ENCODE results near the gene CCR8.

CCR8 gene, protein sequence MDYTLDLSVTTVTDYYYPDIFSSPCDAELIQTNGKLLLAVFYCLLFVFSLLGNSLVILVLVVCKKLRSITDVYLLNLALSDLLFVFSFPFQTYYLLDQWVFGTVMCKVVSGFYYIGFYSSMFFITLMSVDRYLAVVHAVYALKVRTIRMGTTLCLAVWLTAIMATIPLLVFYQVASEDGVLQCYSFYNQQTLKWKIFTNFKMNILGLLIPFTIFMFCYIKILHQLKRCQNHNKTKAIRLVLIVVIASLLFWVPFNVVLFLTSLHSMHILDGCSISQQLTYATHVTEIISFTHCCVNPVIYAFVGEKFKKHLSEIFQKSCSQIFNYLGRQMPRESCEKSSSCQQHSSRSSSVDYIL

DNA sequence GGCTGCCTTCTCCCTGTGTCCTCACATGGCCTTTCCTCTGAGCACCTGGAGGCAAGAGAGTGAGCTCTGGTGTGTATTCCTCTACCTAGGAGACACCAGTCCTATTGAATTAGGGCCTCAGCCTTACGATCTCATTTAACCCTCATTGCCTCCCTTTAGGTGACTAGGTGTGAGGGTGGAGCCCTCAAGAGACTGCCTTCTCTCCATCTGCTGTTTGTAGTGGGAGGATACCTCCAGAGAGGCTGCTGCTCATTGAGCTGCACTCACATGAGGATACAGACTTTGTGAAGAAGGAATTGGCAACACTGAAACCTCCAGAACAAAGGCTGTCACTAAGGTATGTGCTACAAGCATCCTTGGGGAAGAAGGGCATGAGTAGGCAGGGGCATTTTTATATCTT is at the start of gene CCR8:
CCR8 (plus strand) TSS at position 217 of the 400 bp plus-strand sequence. CDS start 2,623 bp downstream, outside the sequence.
- no peak for DNase-seq

DNA sequence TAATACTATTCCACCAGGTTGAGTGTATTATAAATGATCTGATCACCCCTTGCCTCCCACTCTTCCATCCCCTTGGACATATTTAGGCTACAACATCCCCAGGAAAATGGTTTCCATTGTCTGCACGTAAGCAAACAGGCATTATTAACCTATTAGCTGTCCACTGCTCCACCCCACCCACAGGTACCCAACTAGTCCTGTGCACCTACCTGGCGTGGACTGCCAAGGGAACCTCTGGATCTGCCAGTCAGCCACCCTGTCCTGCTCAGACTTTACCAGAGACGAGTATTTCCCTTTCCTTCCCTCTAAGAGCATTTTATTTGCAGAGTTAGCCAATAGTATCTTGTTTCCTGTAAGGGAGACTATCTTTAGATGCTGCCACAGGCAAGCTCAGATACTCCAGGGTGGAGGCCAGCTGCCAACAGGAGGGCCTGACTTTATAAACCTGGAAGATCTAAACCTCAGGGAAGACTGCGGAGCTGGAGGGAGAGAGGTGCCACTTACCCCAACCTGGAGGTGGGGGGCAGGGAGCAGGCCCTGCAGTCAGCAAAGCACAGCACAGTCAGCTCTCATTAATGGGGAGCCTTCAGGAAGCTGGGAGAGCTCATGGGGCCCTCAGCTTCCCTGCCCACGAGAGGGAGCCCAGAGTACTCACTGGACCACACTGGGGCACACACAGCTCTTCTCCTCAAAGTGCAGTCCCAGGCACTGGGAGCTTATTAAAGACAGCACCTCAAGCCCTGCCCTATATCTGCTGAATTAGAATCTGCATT is 49.6 kb upstream of the CCR8 start, which contains the start of gene CX3CR1:
CX3CR1 (minus strand) TSS at position 292 of the 773 bp plus-strand sequence. CDS start 13,527 bp downstream, outside the sequence.
- no peak for DNase-seq

DNA sequence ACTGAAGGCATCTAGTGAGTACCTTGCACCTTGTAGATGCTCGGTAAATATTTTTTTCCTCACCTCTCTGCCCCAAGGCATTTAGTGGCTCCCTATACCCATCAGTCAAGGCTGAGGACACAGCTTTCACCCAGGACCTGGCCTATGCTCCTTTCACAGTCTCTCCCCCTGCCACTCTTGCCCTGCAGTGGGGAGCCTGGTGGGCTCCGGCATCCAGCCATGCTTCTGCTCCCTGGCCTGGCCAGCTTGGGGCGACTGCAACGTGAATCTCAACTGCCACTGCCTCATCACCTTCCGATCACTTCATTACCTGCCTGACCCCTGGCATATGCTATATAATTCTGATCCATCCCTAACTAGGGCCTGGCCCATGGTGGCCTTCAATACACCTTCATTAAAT is 48.9 kb upstream of the CCR8 start:
- DNase-seq: no peak

DNA sequence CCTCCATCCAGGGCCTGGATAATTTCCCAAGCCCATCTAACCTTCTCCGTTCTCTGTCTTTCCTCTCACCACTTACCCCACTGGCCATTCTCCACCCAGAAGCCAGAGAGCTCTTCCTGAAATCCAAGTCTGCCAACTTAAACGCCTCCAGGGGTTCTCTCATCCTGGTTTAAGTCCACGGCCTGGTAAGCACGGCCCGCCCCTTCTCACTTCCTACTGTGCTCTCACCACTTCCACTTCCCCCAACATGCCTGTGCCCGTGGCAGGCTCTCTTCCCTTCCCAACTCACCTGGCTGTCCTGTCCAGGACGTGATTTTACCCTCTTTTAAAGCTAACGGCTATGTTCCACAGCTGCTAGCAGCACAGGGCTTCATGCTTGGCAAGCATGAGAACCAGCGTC is 48.0 kb upstream of the CCR8 start:
- DNase-seq: no peak

DNA sequence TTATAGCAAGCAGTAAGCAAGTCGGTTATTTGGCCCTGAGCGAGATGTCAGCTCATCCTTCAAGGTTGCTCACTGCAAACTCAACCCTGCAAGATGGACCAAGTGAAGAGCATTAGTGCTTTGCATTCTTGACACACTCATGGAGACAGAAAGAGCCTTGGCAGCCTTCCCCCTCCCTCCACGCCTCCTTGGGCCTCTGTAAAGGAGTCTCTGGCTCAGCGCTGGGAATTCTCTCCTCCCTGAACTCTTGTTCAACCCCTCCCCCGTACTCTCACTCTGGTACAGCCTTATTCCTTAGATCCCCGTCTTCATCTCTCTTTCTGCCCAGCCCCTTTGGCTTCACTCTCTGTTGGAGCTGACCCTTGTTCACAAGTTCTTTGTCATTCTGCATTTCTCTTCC is 47.5 kb upstream of the CCR8 start:
- DNase-seq: no peak

DNA sequence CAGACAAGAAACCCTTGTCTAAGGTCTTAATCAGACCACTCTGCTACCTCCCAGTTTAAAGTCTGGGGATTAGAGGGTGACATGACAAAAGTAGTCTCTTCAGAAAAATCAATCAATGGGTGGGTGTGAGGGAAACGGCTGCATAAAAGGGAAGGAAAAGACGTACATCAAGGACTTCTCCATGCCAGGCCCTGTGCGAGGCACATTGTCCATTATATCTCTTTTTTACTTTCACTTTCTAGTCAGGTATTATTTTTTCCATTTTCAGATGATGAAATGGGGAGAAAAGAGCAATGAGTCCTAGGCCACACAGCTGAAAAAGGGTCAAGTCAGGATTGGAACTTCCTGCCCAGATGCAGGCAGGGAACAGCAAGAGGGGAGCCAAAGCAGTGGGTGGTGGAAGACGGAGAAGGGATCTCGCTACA is 45.0 kb upstream of the CCR8 start:
- no peak for DNase-seq

DNA sequence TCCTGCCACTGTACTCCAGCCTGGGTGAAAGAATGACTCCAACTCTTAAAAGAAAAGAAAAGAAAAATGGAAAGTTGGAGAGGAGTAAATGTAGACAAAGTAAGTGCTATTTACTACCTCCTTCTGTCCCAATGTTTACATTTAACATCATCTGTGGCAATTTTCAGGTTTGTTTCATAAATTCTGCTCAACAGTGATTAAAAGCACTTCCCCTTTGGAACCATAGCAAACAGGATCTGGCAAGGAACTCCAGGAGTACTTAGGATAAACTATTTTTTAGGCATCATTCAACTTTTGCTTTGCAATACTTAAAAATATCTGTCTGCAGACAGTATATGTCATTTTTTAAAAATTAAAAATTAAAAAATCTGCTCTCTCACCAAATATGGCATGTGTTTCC is 44.2 kb upstream of the CCR8 start:
- no peak for DNase-seq

DNA sequence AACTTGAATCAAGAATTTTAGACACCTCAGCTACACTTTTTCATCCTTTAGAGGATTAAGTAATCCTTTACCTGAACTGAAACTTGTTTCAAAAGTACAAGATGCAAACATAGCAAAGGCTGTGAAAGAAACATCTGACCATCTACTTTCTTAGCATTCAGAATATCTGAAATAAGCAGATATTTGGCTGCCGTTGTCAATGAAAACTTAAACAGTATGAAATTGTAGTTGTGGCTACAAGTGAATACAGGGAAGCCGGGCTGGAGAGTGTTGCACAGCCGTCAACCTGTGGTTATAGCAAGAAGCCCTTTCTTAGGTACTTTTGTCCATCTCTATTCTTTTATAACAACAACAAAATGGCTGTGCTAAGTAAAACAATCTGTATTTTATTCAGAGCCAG is 42.7 kb upstream of the CCR8 start:
- DNase-seq: no peak

DNA sequence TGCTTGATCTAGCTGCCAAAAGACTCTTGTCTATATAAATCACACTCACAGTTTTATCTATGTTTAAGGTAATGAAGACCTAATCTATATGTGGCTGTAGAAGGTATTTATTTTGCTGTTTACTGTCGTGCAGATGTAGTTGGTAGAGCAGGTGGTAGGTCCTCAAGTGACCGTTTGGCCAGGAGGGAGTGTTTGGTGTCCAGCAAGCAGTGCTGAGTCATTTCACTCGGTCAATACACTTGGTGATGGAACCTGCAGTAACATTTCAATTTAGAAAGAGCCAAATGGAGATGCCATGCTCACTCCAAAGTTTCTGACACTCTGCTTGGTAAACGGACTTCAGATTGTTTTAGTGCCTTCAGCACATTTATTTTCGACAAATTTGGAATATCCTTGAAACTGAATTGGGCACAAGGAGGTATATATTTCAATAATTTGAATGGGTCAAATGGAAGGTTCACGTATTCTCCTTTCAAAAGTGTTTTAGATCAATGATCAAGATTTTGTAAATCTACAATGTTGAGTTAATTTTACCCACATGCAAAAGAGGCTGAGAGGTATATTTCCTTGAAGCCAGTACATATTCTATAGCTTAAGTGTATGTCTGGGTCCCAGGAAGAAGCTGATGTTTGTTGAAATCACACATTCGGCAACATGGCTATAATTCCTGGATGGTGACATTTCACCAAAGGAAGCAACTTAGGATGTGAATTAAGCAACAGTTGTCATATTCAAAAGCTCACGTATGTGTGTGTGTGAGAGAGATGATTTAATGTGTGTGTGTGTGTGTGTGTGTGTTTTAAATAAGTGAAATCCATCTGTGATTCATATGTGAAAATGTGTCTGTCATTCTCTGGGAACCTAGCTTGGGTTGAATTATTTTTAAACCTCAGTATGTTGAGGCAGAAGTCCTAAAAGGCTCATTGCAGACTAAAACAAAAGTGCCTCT is 42.0 kb upstream of the CCR8 start:
- DNase-seq: no peak

DNA sequence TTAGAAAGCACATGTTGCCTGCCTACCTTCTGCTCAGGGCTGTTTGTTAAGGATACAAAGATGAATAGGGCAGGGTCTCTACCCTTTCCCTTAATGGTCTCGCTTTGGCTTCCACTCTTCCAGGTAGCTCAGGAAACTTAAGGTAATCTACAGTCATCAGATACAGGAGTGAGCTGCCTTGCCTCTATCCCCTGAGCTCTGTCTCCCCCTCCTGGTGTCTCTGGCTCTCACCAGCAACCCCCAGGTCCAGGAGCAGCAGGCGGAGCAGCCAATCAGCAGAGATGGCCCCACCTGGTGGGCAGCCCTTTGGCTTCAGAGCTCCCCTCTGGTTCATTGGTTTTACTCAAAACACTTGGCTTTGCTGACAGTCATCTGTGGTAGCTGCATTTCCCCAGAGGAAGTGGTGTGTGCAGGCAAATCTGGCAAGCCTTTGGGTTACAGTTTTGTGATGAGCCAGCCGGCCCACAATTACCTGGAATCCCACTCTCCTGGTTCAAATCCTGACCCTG is 41.2 kb upstream of the CCR8 start:
- DNase-seq: peak; percentile 80

DNA sequence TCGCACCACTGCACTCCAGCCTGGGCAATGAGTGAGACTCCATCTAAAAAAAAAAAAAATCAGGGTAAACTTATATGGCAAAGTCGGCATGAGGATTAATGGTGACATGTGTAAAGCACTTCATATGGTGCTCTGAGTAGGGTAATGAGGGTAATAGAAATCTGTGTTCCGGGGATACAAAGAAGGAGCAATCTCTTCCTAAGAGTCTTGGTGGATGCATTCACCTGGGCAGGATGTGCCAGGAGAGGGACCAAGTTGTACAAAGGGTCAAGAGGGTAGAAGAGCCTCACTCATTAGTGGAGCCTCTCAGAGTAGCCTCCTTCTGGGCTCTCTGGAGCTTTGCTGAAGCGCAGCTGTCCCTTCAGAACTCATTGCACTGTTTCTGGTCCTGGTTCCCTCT is 40.4 kb upstream of the CCR8 start:
- DNase-seq: no peak

DNA sequence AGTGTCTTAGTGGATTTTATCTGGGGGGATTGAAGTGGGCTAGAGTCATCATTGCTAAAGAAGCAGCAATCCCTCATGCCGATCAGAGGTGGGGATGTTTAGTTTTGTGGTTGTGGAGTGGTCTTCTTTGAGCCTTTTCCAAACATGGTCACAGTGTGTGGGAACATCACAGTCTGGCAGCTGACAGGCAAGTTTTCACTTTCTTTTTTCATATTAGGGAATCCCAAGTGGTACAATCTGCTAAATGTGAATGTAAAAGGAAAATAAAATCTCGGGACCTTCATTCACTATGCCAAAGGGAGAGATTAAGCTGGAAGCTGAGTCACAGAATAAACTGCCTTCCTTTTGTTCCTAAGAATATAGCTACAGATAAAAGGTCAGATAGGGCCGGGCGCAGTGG is 39.3 kb upstream of the CCR8 start:
- no peak for DNase-seq

DNA sequence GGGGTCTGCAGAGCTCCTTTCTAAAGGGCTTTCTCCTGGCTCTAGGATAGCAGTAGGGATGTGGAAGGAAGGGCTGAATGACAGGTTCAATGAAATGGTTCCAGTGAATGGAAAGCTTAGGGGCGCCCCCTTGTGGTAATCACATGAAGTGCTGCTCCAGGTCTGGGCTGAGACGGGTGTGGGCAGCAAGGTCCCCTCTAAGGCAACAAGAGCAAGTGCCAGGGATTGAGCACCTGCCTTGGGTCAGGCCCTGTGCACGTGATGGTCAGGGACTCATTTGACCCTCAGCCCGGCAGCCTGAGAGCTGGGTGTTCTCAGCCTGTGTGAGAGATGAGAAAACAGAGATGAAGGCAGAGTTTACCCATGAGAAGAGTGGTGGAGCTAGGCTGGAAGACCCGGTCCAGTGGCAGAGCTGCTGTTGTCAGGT is 37.6 kb upstream of the CCR8 start:
- peak; percentile 72 for DNase-seq

DNA sequence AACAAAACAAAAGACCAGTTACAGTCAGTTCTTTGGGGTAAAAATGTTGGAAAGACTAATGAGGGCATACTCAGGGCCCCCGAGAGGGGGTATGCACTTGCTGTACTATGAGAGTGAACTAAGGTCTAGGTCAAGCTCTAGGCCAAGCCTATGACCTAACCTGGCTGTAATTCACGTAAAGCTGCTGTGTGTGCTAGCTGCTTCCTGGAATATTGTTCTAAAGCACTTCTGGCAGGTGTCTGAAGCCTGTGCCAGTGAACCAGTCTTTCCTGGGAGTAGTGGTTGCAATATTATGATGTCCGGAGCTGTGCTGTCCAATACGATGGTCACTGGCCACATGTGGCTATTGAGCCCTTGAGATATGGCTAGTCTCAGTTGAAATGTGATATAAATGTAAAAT is 36.5 kb upstream of the CCR8 start:
- DNase-seq: no peak

DNA sequence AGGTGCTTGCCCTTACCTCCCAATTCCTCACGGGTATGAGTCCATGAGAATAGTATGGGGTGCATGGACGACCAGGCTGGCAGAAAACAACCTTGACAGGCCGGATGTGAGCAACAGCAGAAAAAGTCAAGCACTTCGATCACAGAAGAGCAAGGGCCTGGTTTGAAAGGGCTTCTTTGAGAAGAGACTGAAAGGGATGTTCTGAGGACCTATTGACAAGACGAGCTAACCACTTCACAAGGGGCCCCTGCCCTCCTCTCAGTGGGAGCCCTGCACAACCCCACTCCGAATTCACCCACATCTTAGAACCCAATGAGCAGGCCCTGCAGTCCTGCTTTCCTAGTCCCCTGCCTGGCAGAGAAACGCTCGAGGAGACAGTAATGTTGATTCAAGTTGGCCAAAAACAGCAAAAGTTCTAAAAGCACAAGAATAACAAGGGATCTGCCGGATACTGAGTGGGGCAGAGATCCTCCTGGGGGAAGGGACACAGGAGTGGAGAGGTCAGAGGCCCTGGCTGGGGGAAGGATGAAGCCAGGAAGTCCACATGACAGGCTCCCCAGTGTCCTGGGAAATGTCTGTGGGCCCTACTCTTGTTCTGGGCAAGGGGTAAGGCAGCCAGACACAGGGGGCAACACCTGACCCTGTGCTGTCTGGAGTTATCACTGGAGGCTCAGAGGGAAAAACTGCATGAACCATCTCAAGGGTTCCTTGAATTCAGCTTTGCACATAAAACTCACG is 34.9 kb upstream of the CCR8 start:
- no peak for DNase-seq

DNA sequence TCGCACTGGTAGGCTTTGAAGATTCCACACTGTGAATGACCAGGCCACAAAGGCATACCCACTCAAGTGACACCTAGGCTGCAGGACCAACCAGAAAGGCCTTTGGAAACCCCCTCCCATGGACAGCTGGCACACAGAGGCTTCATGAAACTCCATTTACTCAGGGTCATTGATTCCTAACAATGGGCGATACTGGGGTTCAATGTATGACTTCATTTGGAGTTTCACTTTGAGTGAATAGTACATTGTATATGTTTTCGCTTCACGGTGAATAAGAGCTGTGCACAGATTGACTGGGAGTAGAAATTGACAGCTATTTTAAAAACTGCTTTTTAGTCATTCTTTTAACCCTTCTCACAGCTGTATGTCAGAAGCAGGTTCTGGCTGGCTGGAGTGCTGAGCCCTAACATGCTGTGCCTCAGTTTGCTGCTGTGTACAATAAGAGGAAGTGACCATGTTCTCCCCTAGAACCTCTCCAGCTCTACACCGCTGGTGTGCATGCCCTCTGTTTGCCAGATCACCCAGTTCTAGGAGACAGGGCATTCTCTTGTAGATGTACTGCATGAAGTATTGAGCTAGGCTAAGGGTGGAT is 34.2 kb upstream of the CCR8 start:
- no peak for DNase-seq

DNA sequence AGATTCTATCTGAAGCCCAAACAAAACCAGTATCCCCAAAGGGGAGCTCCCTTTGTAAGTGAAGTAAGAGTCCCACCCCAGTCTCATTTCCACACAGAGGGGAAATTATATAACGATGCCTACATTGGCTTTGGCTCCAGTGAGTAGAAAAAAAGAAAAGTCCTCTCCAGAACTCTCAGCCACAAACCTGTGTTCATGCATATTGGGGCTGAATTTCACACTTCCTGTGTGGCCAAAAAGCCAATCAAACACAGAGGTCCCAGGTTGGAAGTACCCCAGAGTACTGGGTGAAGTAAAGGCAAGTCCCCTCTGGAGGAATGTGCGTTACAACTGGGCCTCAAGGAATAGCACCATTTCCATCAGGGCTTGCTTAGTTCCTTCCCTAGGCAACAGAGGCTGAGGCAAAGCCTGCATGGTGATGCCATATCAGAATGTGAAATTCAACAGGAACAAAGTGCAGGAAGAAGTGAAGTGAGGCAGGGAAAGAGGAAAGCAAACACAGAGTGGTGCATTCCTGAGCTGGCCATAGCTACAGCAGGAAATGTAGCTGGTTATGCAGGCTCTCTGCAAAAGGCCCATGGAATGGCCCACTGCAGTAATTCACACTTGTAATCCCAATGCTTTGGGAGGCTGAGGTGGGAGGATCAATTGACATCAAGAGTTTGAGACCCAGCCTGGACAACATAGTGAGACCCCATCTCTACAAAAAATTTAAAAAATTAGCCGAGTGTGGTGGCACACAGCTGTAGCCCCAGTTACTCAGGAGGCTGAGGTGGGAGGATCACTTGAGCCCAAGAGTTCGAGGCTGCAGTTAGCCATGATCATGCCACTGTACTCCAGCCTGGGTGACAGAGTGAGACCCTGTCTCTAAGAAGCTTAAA is 33.1 kb upstream of the CCR8 start:
- DNase-seq: no peak

DNA sequence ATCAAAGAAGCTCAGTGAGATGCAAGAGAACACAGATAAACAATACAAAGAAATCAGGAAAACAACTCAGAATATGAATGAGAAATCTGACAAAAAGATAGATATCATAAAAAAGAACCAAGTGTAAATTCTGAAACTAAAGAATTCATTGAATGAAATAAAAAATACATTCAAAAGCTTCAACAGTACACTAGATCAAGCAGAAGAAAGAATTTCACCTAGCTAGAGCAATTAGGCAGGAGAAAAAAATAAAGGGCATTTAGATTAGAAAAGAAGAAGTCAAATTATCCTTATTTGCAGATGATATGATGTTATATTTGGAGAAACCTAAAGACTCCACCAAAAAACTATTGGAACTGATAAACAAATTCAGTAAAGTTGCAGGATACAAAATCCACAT is 30.2 kb upstream of the CCR8 start:
- DNase-seq: no peak

DNA sequence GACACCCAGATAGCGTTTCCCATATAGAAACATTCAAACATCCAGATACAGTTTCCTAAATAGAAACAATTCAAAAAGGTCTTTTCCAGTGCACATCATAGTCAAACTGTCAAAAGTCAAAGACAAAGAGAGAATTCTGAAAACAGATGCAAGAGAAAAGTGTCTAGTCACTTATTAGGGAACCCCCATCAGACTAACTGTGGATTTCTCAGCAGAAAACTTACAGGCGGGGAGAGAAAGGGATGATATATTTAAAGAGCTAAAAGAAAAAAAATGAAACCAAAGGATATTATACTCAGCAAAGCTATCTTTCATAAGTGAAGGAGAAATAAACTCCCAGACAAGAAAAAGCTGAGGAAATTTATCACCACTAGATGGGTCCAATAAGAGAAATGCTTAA is 27.3 kb upstream of the CCR8 start:
- DNase-seq: no peak

DNA sequence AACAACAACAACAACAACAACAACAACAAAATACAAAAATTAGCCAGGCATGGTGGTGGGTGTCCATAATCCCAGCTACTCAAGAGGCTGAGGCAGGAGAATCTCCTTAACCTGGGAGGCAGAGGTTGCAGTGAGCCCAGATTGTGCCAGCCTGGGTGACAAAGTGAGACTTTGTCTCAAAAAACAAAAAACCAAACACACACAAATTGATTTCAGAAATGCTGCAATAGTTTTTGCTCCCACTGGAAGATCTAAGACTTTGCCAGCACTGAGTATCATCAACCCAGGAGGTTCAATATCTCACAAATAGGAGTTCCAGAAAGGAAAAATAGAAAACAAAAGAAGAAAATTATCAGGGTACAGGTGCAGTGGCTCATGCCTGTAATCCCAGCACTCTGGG is 16.2 kb upstream of the CCR8 start:
- no peak for DNase-seq

DNA sequence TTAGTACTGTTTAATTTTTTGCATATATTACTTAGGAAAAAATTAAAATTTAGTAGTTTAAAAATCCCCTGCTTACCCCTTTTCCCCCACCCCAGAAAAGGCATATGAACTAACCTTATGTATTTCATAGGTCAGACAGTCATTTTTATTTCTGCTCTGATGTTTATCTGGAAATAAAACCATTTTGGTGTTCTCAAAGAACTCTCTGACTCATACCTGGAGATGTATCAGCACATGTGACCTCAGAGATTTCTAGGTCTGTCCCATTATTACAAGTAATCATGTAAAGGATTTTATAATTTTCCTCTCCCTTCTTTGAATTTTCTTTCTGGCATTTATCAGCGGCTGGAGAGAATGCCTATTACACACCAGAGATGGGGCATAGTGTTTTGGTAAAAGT is 14.1 kb upstream of the CCR8 start:
- DNase-seq: no peak

All from activated gamma-delta T cell treated with Interleukin-2 at 50 U/mL for 16 hours (primary cell).